ENCODE results near the gene DYSF.
A peak's percentile ranks its signal among the peaks of the same experiment; 100 is the strongest.

Gene DYSF

GRCh38 chr2:71500426-71501079 lies 47.2 kb downstream of the DYSF start:
- H3K4me3 ChIP-seq (ENCODE audit: low read length) = no peak overlapping the region
- TF ChIP-seq CTCF (conservative IDR thresholded peaks at IDR 0.05; ENCODE audit: low read depth, low read length) = no peak
- DNase-seq (ENCODE audit: low read depth) = no peak

GRCh38 chr2:71502941-71503738 lies 49.8 kb downstream of the DYSF start:
- H3K4me3 ChIP-seq (ENCODE audit: low read length) = no peak overlapping the region
- no peak for DNase-seq (ENCODE audit: low read depth)
- no peak for TF ChIP-seq CTCF (conservative IDR thresholded peaks at IDR 0.05; ENCODE audit: low read depth, low read length)

GRCh38 chr2:71503837-71504236 lies 50.5 kb downstream of the DYSF start:
- no peak for TF ChIP-seq CTCF (conservative IDR thresholded peaks at IDR 0.05; ENCODE audit: low read depth, low read length)
- H3K4me3 ChIP-seq (ENCODE audit: low read length) = no peak overlapping the region
- peak; percentile 61 for DNase-seq (ENCODE audit: low read depth)

GRCh38 chr2:71504611-71505010 lies 51.2 kb downstream of the DYSF start:
- no peak overlapping the region for H3K4me3 ChIP-seq (ENCODE audit: low read length)
- DNase-seq (ENCODE audit: low read depth) = no peak
- TF ChIP-seq CTCF (conservative IDR thresholded peaks at IDR 0.05; ENCODE audit: low read depth, low read length) = no peak

- H3K4me3 ChIP-seq (ENCODE audit: low read length) = no peak overlapping the region
- no peak for DNase-seq (ENCODE audit: low read depth)
- no peak for TF ChIP-seq CTCF (conservative IDR thresholded peaks at IDR 0.05; ENCODE audit: low read depth, low read length)
Measured at GRCh38 chr2:71505086-71505769, 51.9 kb downstream of the DYSF start.

- TF ChIP-seq CTCF (conservative IDR thresholded peaks at IDR 0.05; ENCODE audit: low read depth, low read length) = no peak
- no peak for DNase-seq (ENCODE audit: low read depth)
- no peak overlapping the region for H3K4me3 ChIP-seq (ENCODE audit: low read length)
Measured at GRCh38 chr2:71505770-71506140, 52.4 kb downstream of the DYSF start.
